GM23248 (cell line): ENCODE results near the gene HYKK.

Source experiments
- EZH2 ChIP-seq: fragments of 200-600 bp; sonication (generic); IDR thresholded peaks from 2 replicates; pipeline ENCODE4 v1.6.1; 2018; ENCODE audit warnings: antibody characterized with exemption, mild to moderate bottlenecking; ENCODE audit not compliant: insufficient read depth, poor library complexity, severe bottlenecking
- EZH2phosphoT487 ChIP-seq: fragments of 200-600 bp; sonication (generic); IDR thresholded peaks from 2 replicates; pipeline ENCODE4 v1.6.1; 2018; ENCODE audit warnings: antibody characterized with exemption, moderate library complexity, mild to moderate bottlenecking, low read depth; ENCODE audit not compliant: insufficient read depth

DNA sequence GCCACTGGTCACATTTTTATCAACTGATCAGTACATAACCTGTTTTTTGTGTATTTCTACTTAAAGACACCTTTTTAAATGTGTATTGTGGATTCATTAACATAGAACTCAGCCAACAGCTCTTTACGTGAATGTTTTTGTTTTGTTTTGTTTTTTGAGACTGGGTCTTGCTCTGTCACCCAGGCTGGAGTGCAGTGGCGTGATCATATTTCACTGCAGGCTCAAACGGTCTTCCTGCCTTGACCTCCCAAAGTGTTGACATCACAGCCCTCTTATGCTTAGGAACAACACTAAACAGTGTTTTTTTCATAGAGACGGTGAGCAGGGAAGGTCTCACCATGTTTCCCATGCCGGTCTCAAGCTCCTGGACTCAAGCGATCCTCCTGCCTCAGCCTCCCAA is 42.8 kb downstream of the HYKK start:
- no peak for TF ChIP-seq EZH2
- TF ChIP-seq EZH2phosphoT487: no peak
